H1 (cell line): Measurements from ENCODE around the gene ACKR2. TPM values are rescaled to one million over a fixed set of nuclear protein-coding genes. Genes with fewer than 3 reads are reported as not detected.
A peak's percentile ranks its signal among the peaks of the same experiment; 100 is the strongest.

ENCODE experiments used
- CTCF ChIA-PET: fragments of 300-600 bp; sonication (Branson Sonifier 250); formaldehyde crosslinking; loops from one replicate; lab custom pipeline; 2021; ENCODE audit not compliant: partially characterized antibody; lab: Charles Lee
- POLR2A ChIA-PET: fragments of 300-600 bp; sonication (Branson Sonifier 250); formaldehyde crosslinking; loops from one replicate; lab custom pipeline; 2021; ENCODE audit warnings: inconsistent platforms; ENCODE audit not compliant: partially characterized antibody; lab: Charles Lee
- DNase-seq, 2 experiments: peaks; one replicate each; pipeline versions ENCODE4 v3.0.0 to v3.0.0-alpha.2; 2010 to 2022; ENCODE audit warnings: low spot score in 2 of 2, low read depth in 1 of 2, mixed read lengths in 1 of 2
- FAIRE-seq: peaks from 2 replicates; lab custom pipeline; 2011; peaks lifted over from hg19 to GRCh38; lab: Jason Lieb, UNC
- H2AFZ ChIP-seq: 2 replicates; pipeline ENCODE4 v1.8.1; 2012; ENCODE audit warnings: low read length, inconsistent platforms
- H2AK5ac ChIP-seq: 2 replicates; pipeline ENCODE4 v1.6.1; 2013; ENCODE audit warnings: low read depth, low read length
- H2BK120ac ChIP-seq: replicated peaks from 2 replicates; pipeline ENCODE3; 2013; ENCODE audit warnings: low read depth, low read length, inconsistent platforms
- H2BK12ac ChIP-seq: 2 replicates; pipeline ENCODE4 v1.6.1; 2013; ENCODE audit warnings: low read depth, low read length
- H2BK15ac ChIP-seq: 2 replicates; pipeline ENCODE4 v1.6.1; 2013; ENCODE audit warnings: low read length
- H2BK20ac ChIP-seq: 2 replicates; pipeline ENCODE4 v1.6.1; 2013; ENCODE audit warnings: low read length
- H2BK5ac ChIP-seq: 2 replicates; pipeline ENCODE4 v1.6.1; 2013; ENCODE audit warnings: low read depth, low read length
- H3K14ac ChIP-seq: 2 replicates; pipeline ENCODE4 v1.6.1; 2013; ENCODE audit warnings: inconsistent platforms; ENCODE audit not compliant: insufficient read length
- H3K18ac ChIP-seq: 2 replicates; pipeline ENCODE4 v1.6.1; 2013; ENCODE audit warnings: low read length; ENCODE audit errors: extremely low read depth
- H3K23ac ChIP-seq: 2 replicates; pipeline ENCODE4 v1.6.1; 2013; ENCODE audit warnings: inconsistent platforms; ENCODE audit not compliant: insufficient read length
- H3K23me2 ChIP-seq: 2 replicates; pipeline ENCODE4 v1.6.1; 2013; ENCODE audit warnings: low read depth, low read length
- H3K27ac ChIP-seq: 2 replicates; pipeline ENCODE4 v1.6.1; 2011; ENCODE audit warnings: low read depth, low read length, inconsistent platforms
- H3K27me3 ChIP-seq, 4 experiments: replicated peaks in 1 of 4; 1 replicate in 1 of 4; 2 replicates in 3 of 4; pipeline versions ENCODE4 v1.6.1 to v1.8.1; 2011 to 2013; ENCODE audit warnings: low read length in 3 of 4, mild to moderate bottlenecking in 3 of 4, inconsistent platforms in 2 of 4, mixed read lengths in 2 of 4, moderate library complexity in 1 of 4; ENCODE audit not compliant: control insufficient read depth in 3 of 4, insufficient read depth in 3 of 4; ENCODE audit errors: extremely low read depth in 1 of 4
- H3K36me3 ChIP-seq, 4 experiments: 2 replicates each; pipeline versions ENCODE4 v1.6.1 to v1.8.1; 2011 to 2013; ENCODE audit warnings: mild to moderate bottlenecking in 4 of 4, low read length in 3 of 4, moderate library complexity in 2 of 4, control low read depth in 1 of 4, inconsistent platforms in 1 of 4; ENCODE audit not compliant: insufficient read depth in 4 of 4, control insufficient read depth in 2 of 4
- H3K4ac ChIP-seq: replicated peaks from 2 replicates; pipeline ENCODE3; 2013; ENCODE audit warnings: low read length, low read depth, mixed read lengths, inconsistent platforms; ENCODE audit not compliant: insufficient read length
- H3K4me1 ChIP-seq, 4 experiments: replicated peaks in 1 of 4; 1 replicate in 1 of 4; 2 replicates in 3 of 4; pipeline versions ENCODE4 v1.6.1 to v1.8.1; 2011 to 2013; ENCODE audit warnings: low read length in 3 of 4, inconsistent platforms in 2 of 4, mixed read lengths in 1 of 4; ENCODE audit not compliant: insufficient read depth in 4 of 4, control insufficient read depth in 3 of 4
- H3K4me2 ChIP-seq, 2 experiments: 2 replicates each; pipeline versions ENCODE4 v1.6.1 to v1.8.1; 2011 to 2013; ENCODE audit warnings: low read depth in 2 of 2, low read length in 2 of 2, control low read depth in 1 of 2, inconsistent platforms in 1 of 2, mild to moderate bottlenecking in 1 of 2; ENCODE audit not compliant: insufficient read depth in 1 of 2
- H3K4me3 ChIP-seq, 4 experiments: fragments of 200-600, 300-600 bp in 1 of 4; sonication (generic), shearing (Covaris generic), sonication (Bioruptor Twin) in 1 of 4; 2 replicates each; pipeline versions ENCODE4 v1.5.1 to v1.8.1; 2011 to 2016; ENCODE audit warnings: low read length in 4 of 4, low read depth in 3 of 4, control low read depth in 2 of 4, inconsistent platforms in 2 of 4, mild to moderate bottlenecking in 2 of 4, mixed read lengths in 1 of 4, moderate library complexity in 1 of 4; ENCODE audit not compliant: insufficient read depth in 2 of 4; ENCODE audit errors: extremely low read depth in 1 of 4
- H3K56ac ChIP-seq: replicated peaks from 2 replicates; pipeline ENCODE3; 2013; ENCODE audit warnings: low read depth, mild to moderate bottlenecking, mixed read lengths, low read length, inconsistent platforms; ENCODE audit not compliant: insufficient read length
- H3K79me1 ChIP-seq: 2 replicates; pipeline ENCODE4 v1.6.1; 2013; ENCODE audit warnings: low read depth, low read length, control low read depth
- H3K79me2 ChIP-seq, 2 experiments: 2 replicates each; pipeline versions ENCODE4 v1.6.1 to v1.8.1; 2012 to 2013; ENCODE audit warnings: low read length in 2 of 2, mild to moderate bottlenecking in 2 of 2, inconsistent platforms in 1 of 2; ENCODE audit not compliant: insufficient read depth in 2 of 2, control insufficient read depth in 1 of 2
- H3K9ac ChIP-seq, 4 experiments: replicated peaks in 1 of 4; 1 replicate in 1 of 4; 2 replicates in 3 of 4; pipeline versions ENCODE4 v1.6.1 to v1.8.1; 2011 to 2013; ENCODE audit warnings: low read depth in 3 of 4, low read length in 3 of 4, control low read depth in 2 of 4, mild to moderate bottlenecking in 2 of 4, moderate library complexity in 2 of 4, inconsistent platforms in 1 of 4; ENCODE audit errors: extremely low read depth in 1 of 4
- H3K9me3 ChIP-seq, 2 experiments: 2 replicates each; pipeline versions ENCODE4 v1.6.1 to v1.8.1; 2012 to 2013; ENCODE audit warnings: mild to moderate bottlenecking in 2 of 2, moderate library complexity in 2 of 2, control low read depth in 1 of 2, inconsistent platforms in 1 of 2, low read depth in 1 of 2, low read length in 1 of 2, mixed read lengths in 1 of 2; ENCODE audit not compliant: insufficient read depth in 2 of 2
- H4K20me1 ChIP-seq, 2 experiments: replicated peaks in 1 of 2; 2 replicates each; pipeline versions ENCODE3 to v1.8.1; 2011 to 2013; ENCODE audit warnings: inconsistent platforms in 2 of 2, low read length in 2 of 2, mild to moderate bottlenecking in 1 of 2; ENCODE audit not compliant: insufficient read depth in 2 of 2, control insufficient read depth in 1 of 2
- H4K5ac ChIP-seq: 2 replicates; pipeline ENCODE4 v1.6.1; 2013; ENCODE audit warnings: low read length, low read depth, mixed read lengths, inconsistent platforms; ENCODE audit not compliant: insufficient read length
- H4K8ac ChIP-seq: 2 replicates; pipeline ENCODE4 v1.8.0; 2013; ENCODE audit warnings: mild to moderate bottlenecking, moderate library complexity, low read length, inconsistent platforms; ENCODE audit not compliant: insufficient read depth; ENCODE audit errors: extremely low read depth
- H4K91ac ChIP-seq: replicated peaks from 2 replicates; pipeline ENCODE3; 2013; ENCODE audit warnings: low read length, mixed read lengths, inconsistent platforms; ENCODE audit not compliant: insufficient read length
- BACH1 ChIP-seq: IDR thresholded peaks from 2 replicates; pipeline ENCODE4 v1.6.1; 2012; ENCODE audit warnings: low read length, improper control_type of control experiment
- BCL11A ChIP-seq, 2 experiments: IDR thresholded peaks; one replicate each; pipeline ENCODE4 v1.6.1; 2011; ENCODE audit warnings: low read depth in 2 of 2, low read length in 2 of 2, mild to moderate bottlenecking in 2 of 2
- BRCA1 ChIP-seq: IDR thresholded peaks from 2 replicates; pipeline ENCODE4 v1.6.1; 2012; ENCODE audit warnings: low read depth, low read length, improper control_type of control experiment
- CBX8 ChIP-seq: fragments of 300-800, 300-1000 bp; sonication (generic); IDR thresholded peaks from 2 replicates; pipeline ENCODE4 v1.7.1; 2016; ENCODE audit warnings: low read depth, low read length, borderline replicate concordance
- CEBPB ChIP-seq: IDR thresholded peaks from 2 replicates; pipeline ENCODE4 v1.6.1; 2012; ENCODE audit warnings: low read depth, low read length
- CHD2 ChIP-seq: IDR thresholded peaks from 2 replicates; pipeline ENCODE4 v1.6.1; 2012; ENCODE audit warnings: low read length, improper control_type of control experiment
- CREB1 ChIP-seq: IDR thresholded peaks from 2 replicates; pipeline ENCODE4 v1.6.1; 2012; ENCODE audit warnings: inconsistent platforms
- CTBP2 ChIP-seq: IDR thresholded peaks from 2 replicates; pipeline ENCODE4 v1.7.0; 2011; ENCODE audit warnings: borderline replicate concordance, mild to moderate bottlenecking, moderate library complexity, mixed read lengths, low read length; ENCODE audit not compliant: insufficient read depth, insufficient read length
- EZH2 ChIP-seq: fragments of 200-600 bp; sonication (generic); IDR thresholded peaks from 2 replicates; pipeline ENCODE4 v1.7.1; 2012; ENCODE audit warnings: low read depth, mild to moderate bottlenecking, moderate library complexity, low read length, inconsistent platforms; ENCODE audit not compliant: severe bottlenecking
- FOSL1 ChIP-seq: IDR thresholded peaks from 2 replicates; pipeline ENCODE4 v1.6.1; 2011; ENCODE audit warnings: mild to moderate bottlenecking, low read depth, low read length, moderate library complexity; ENCODE audit not compliant: insufficient read depth
- POLR2A ChIP-seq, 2 experiments: IDR thresholded peaks; 1 replicate in 1 of 2; 2 replicates in 1 of 2; pipeline ENCODE4 v1.6.1; 2011; ENCODE audit warnings: low read depth in 2 of 2, low read length in 2 of 2, mild to moderate bottlenecking in 2 of 2; ENCODE audit errors: control extremely low read depth in 1 of 2
- RXRA ChIP-seq: IDR thresholded peaks from 2 replicates; pipeline ENCODE4 v1.6.1; 2011; ENCODE audit warnings: low read depth, mild to moderate bottlenecking, low read length, moderate library complexity; ENCODE audit not compliant: insufficient read depth
- SP1 ChIP-seq: IDR thresholded peaks from 2 replicates; pipeline ENCODE4 v1.6.1; 2011; ENCODE audit warnings: low read depth, low read length
- SP2 ChIP-seq: IDR thresholded peaks from 2 replicates; pipeline ENCODE4 v1.6.1; 2012; ENCODE audit warnings: mild to moderate bottlenecking, low read length, inconsistent platforms
- YY1 ChIP-seq: IDR thresholded peaks from 2 replicates; pipeline ENCODE4 v1.6.1; 2011; ENCODE audit warnings: low read depth, mild to moderate bottlenecking, low read length
- WGBS, 2 experiments: shearing (Covaris generic) in 1 of 2; methylation state at CpG; one replicate each; pipeline versions ENCODE4 v1.1.6 to v1.1.7; 2013 to 2015; ENCODE audit warnings: low lambda C conversion rate in 2 of 2, mixed read lengths in 2 of 2, inconsistent platforms in 1 of 2, low coverage in 1 of 2, missing lambda C conversion rate in 1 of 2; ENCODE audit not compliant: insufficient replicate concordance in 2 of 2, insufficient coverage in 1 of 2, insufficient read length in 1 of 2; ENCODE audit errors: extremely low coverage in 1 of 2, missing lambda C conversion rate in 1 of 2; 5-methylcytosine and 5-hydroxymethylcytosine counted together
- polyA plus RNA-seq, 7 experiments: library from polyadenylated mRNA; depleted of rRNA in 3 of 7; stranded (reverse) in 5 of 7; unstranded in 2 of 7; fragments of >200 nt in 5 of 7; fragments of 200-250 nt in 2 of 7; gene quantifications; 1 replicate in 5 of 7; 2 replicates in 1 of 7; 4 replicates in 1 of 7; pipeline versions ENCODE4 v1.2.1 to v1.2.3, GENCODE V29; 2011 to 2013; ENCODE audit warnings: missing spikeins in 2 of 7, mixed read lengths in 2 of 7
- total RNA-seq: library from RNA; stranded (reverse); fragmentation: NEBNext Ultra II Directional; extraction: Animal tissue kit (Norgen Biotek cat#: 25700); gene quantifications from 2 replicates; pipeline ENCODE4 v1.2.1, GENCODE V29; 2021

ACKR2 gene
- total and polyA plus RNA-seq, 2 of the 8 experiments (the other 6 are each of a cell fraction or from before 2014, with no cell fraction given) = 0.09 to 0.12 TPM

- POLR2A ChIA-PET = interaction anchor here (0.7 kb wide), 1 partner anchor 17 kb away, joined by 3 read pairs; no protein-coding TSS in a partner anchor
- TF ChIP-seq BACH1 (no peak), RXRA (no peak), EZH2 (no peak), CTBP2 (no peak), CHD2 (no peak), YY1 (no peak), CREB1 (no peak), SP2 (no peak), POLR2A (IDR thresholded peaks at IDR 0.05; ENCODE audit: control extremely low read depth in 1 of 2, low read depth in 2 of 2, low read length in 2 of 2) (no peak), BRCA1 (no peak), CBX8 (no peak), SP1 (no peak), BCL11A (IDR thresholded peaks at IDR 0.05; ENCODE audit: low read depth in 2 of 2, low read length in 2 of 2) (no peak), CEBPB (no peak), FOSL1 (no peak)
These were observed 9.0 kb upstream of the ACKR2 start for GRCh38 chr3:42800251-42800650.

More at GRCh38 chr3:42800251-42800650, 9.0 kb upstream of the ACKR2 start:
- peaks cover 0 to 6% (median 3%) of the 10 kb centered on the region in 4 experiments; a peak in 3 of 7 replicates for H3K27me3 ChIP-seq
- no peak overlapping the region for H3K56ac ChIP-seq
- H3K4me1 ChIP-seq = peaks cover 0 to 14% (median 3%) of the 10 kb centered on the region in 4 experiments; a peak in 4 of 7 replicates
- no peak overlapping the region for H4K5ac ChIP-seq
- no peaks in the 10 kb centered on the region for H4K20me1 ChIP-seq
- H3K79me2 ChIP-seq = peaks cover 0 to 53% of the 10 kb centered on the region in 2 experiments; a peak in 3 of 4 replicates
- no peak overlapping the region; a peak in 1 of 4 replicates for H3K4me2 ChIP-seq
- H2BK20ac ChIP-seq = no peak overlapping the region
- no peak overlapping the region for H3K23ac ChIP-seq
- H2BK5ac ChIP-seq = no peak overlapping the region
- H4K91ac ChIP-seq = no peak overlapping the region
- DNase-seq = no peak
- H3K4ac ChIP-seq = no peak overlapping the region
- WGBS, 2 experiments = 97% methylated on average over 2 of the region's 2 CpGs; no CpG with 5 or more reads in 1 of the 2 experiments
- H2BK12ac ChIP-seq = no peak overlapping the region
- H3K23me2 ChIP-seq = peaks cover 10% of the 10 kb centered on the region; the same call in 1 of the 2 replicates
- no peak overlapping the region for H2AFZ ChIP-seq
- no peak overlapping the region for H3K14ac ChIP-seq
- H3K9ac ChIP-seq = no peak overlapping the region
- H2BK15ac ChIP-seq = no peak overlapping the region
- no peaks in the 10 kb centered on the region; the same call in 1 of the 2 replicates for H3K79me1 ChIP-seq
- H3K27ac ChIP-seq = no peak overlapping the region
- H3K4me3 ChIP-seq = no peak overlapping the region
- no peak for FAIRE-seq
- H2AK5ac ChIP-seq = no peak overlapping the region
- H3K36me3 ChIP-seq = no peaks in the 10 kb centered on the region; a peak in 1 of 8 replicates
- no peak overlapping the region for H2BK120ac ChIP-seq
- no peaks in the 10 kb centered on the region for H3K9me3 ChIP-seq
- no peak overlapping the region for H3K18ac ChIP-seq
- H4K8ac ChIP-seq = 0 out of 2 replicates have a peak overlapping the region, but pooled peaks have one; percentile 46
- CTCF ChIA-PET = interaction anchor here (0.6 to 1.8 kb wide), 8 partner anchors 9 to 203 kb away, joined by 3 to 6 read pairs (median 4); no protein-coding TSS in a partner anchor
